CD4-positive, alpha-beta T cell treated with Interferon gamma for 1 hour (primary cell): ENCODE measurements around the gene ZCCHC14.
"Not testable (repeated sequence)": the region's sequence is repeated elsewhere in the genome, so short reads cannot be mapped to it uniquely, and the experiment has no call there.

ENCODE experiments used
- DNase-seq: peaks from one replicate; pipeline ENCODE4 v3.0.0-alpha.2; 2020

ZCCHC14 gene

GRCh38 chr16:87395181-87395842 is 97.5 kb downstream of the ZCCHC14 start:
- DNase-seq = no peak

- DNase-seq = no peak
Measured at GRCh38 chr16:87393680-87394055, 99.2 kb downstream of the ZCCHC14 start.

- DNase-seq = peak; percentile 26
Measured at GRCh38 chr16:87392821-87393679, 99.8 kb downstream of the ZCCHC14 start.

- peak; percentile 98 for DNase-seq
Measured at GRCh38 chr16:87391950-87392820, 100.6 kb downstream of the ZCCHC14 start, which contains the start of gene MAP1LC3B. TSS of gene MAP1LC3B (plus strand) at chr16:87392336. CDS start at chr16:87392428, 92 bp downstream.

- DNase-seq = no peak
Measured at GRCh38 chr16:87391324-87391949, 101.4 kb downstream of the ZCCHC14 start.

- no peak for DNase-seq
Measured at GRCh38 chr16:87390641-87391323, 102.0 kb downstream of the ZCCHC14 start.

- DNase-seq = not testable (repeated sequence)
Measured at GRCh38 chr16:87389914-87390313, 102.9 kb downstream of the ZCCHC14 start.

DNA sequence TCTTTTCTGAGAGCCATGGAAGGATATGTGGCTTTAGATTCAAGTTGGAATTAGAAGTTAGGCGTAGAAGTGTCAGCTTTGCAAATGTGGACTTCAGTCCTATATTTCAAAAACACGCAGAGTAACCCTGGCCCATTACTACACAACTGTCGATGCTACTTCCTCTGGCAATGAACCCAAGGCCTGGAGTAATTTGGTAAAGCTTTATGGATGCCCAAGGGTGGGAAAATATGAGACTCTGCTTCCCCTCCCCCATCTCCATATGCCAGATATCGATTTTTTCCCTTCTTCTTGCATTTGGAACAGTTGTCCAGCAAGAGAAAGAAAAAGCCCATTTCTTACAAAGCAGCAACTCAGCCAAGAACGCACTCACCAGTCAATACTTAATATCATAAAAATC is 103.6 kb downstream of the ZCCHC14 start:
- DNase-seq = no peak

DNA sequence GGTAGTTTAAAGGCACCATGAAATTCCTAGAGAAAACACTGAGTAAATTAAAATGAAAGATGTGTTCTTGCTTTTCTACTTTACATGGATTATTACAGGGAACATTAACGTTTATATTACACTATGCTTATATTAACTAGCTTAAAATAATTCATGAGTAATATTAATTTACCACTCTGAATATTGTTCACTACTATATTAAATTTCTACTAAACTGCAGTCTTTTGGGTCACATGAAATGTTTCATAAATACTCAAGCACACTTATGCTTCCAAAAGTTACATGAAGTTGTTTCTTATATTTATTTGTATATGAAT is 104.0 kb downstream of the ZCCHC14 start:
- no peak for DNase-seq

DNA sequence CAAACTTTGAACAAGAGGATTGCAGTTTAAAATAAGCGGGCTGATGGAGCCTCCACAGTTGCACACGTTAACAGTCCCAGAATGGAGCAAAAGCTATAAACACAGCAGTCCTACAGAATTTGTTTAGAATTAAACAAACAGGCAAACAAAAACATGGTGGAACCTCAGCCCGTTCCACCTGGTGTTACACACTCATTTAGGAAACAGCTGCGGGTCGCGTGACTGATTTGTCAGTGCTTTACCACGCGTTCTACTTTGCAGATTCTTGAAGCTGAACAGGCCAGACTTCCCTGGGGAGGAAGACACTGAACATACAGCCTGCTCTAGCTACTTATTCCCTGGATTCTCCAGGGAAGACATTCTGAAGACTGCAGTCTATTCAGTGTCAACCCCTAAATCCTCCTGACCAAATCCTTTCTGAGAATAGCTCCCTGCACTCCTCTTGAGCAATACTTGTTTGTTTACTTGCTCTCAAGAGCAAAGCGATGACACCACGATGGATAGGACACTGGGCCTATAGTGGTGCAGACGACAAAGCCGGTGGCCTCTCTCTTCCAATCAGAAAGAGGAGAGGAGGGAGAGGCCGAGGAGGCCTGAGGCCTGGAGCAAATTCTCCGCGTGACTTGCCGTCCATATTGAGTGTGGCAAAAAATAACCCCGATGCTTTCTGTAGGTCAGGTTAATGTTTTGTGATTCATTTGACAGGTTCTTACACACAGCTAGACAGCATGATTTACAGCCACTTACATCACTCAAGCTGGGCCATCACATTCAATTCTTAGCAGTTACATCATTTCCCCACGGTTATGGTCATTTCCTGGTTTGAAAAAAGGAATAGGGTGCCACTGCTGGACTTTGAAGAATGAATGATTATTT is 104.6 kb downstream of the ZCCHC14 start:
- peak; percentile 94 for DNase-seq

DNA sequence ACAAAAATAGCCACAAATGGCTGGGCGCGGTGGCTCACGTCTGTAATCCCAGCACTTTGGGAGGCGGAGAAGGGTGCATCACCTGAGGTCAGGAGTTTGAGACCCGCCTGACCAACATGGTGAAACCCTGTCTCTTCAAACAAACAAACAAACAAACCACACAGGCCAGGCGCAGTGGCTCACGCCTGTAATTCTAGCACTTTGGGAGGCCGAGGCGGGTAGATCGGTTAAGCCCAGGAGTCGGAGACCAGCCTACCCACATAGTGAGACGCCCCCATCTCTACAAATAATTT is 108.0 kb downstream of the ZCCHC14 start:
- not testable (repeated sequence) for DNase-seq

- no peak for DNase-seq
Measured at GRCh38 chr16:87384162-87384874, 108.5 kb downstream of the ZCCHC14 start.

- DNase-seq = peak; percentile 85
Measured at GRCh38 chr16:87383505-87384161, 109.2 kb downstream of the ZCCHC14 start, which contains the start of gene FBXO31. TSS of gene FBXO31 (minus strand) at chr16:87383776. CDS start at chr16:87383744, 32 bp downstream.

DNA sequence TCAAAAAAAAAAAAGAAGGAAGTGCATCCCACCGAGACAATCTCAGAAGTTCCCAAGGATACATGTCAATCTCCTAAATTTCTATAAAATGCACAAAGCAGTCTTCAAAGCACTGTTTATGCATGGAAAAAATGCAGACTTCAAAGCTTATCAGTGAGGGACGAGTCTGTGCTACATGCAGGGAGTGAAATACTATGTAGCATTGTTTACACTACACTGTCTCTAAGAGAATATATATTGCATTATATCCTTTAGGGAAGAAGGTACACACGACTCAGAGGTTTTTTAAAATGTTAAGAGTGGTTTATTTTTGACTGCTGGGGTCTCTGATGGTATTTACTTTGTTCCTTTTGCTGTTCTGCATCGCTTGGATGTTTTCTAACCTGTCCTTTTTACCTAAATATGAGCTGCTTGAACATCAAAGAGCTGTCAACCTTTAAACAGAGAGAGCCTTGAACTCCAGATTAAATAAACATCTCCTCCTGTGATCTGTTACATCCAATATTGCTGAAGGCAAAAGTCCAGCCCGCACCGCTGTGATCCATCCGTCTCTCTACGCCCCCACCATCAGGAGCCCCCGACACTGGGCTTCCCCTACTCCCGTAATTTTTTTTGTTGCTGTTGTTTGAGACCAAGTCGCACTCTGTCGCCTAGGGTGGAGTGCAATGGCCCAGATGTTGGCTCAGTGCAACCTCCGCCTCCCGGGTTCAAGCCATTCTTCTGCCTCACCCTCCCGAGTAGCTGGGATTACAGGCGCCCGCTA is 110.6 kb downstream of the ZCCHC14 start:
- DNase-seq = no peak

GRCh38 chr16:87380881-87381280 is 111.9 kb downstream of the ZCCHC14 start:
- DNase-seq = no peak

- DNase-seq = no peak
Measured at GRCh38 chr16:87380403-87380802, 112.4 kb downstream of the ZCCHC14 start.

DNA sequence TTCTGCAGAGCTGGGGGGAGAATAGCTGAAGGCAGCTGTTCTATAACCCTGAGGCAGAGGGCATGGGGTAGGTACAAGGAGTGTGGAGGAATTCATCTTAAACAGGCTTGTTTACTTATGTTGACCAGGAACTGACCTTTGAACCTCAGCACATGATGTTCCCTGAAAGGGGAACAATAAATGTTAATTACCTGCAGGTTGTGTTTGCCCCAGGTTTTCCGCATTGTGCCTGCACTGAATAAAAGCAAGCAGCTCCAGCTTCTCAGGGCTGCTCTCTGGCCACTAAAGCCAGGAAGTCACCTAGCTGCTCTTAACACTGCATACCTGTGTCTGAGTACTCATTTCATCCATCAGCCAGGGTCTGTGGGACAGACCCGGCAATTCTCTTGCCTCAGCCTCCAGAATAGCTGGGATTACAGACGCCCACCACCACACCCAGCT is 113.5 kb downstream of the ZCCHC14 start:
- not testable (repeated sequence) for DNase-seq

GRCh38 chr16:87376660-87377059 is 116.2 kb downstream of the ZCCHC14 start:
- DNase-seq = no peak
